H1 (cell line): ENCODE measurements around the gene ARMC5. TPM values are rescaled to one million over a fixed set of nuclear protein-coding genes. Genes with fewer than 3 reads are reported as not detected.

ENCODE experiments used
- CTCF ChIA-PET: fragments of 300-600 bp; sonication (Branson Sonifier 250); formaldehyde crosslinking; loops from one replicate; lab custom pipeline; 2021; ENCODE audit not compliant: partially characterized antibody; lab: Charles Lee
- POLR2A ChIA-PET: fragments of 300-600 bp; sonication (Branson Sonifier 250); formaldehyde crosslinking; loops from one replicate; lab custom pipeline; 2021; ENCODE audit warnings: inconsistent platforms; ENCODE audit not compliant: partially characterized antibody; lab: Charles Lee
- DNase-seq, 2 experiments: peaks; one replicate each; pipeline versions ENCODE4 v3.0.0 to v3.0.0-alpha.2; 2010 to 2022; ENCODE audit warnings: low spot score in 2 of 2, low read depth in 1 of 2, mixed read lengths in 1 of 2
- FAIRE-seq: peaks from 2 replicates; lab custom pipeline; 2011; peaks lifted over from hg19 to GRCh38; lab: Jason Lieb, UNC
- H2AFZ ChIP-seq: 2 replicates; pipeline ENCODE4 v1.8.1; 2012; ENCODE audit warnings: low read length, inconsistent platforms
- H2AK5ac ChIP-seq: 2 replicates; pipeline ENCODE4 v1.6.1; 2013; ENCODE audit warnings: low read depth, low read length
- H2BK120ac ChIP-seq: replicated peaks from 2 replicates; pipeline ENCODE3; 2013; ENCODE audit warnings: low read depth, low read length, inconsistent platforms
- H2BK12ac ChIP-seq: 2 replicates; pipeline ENCODE4 v1.6.1; 2013; ENCODE audit warnings: low read depth, low read length
- H2BK15ac ChIP-seq: 2 replicates; pipeline ENCODE4 v1.6.1; 2013; ENCODE audit warnings: low read length
- H2BK20ac ChIP-seq: 2 replicates; pipeline ENCODE4 v1.6.1; 2013; ENCODE audit warnings: low read length
- H2BK5ac ChIP-seq: 2 replicates; pipeline ENCODE4 v1.6.1; 2013; ENCODE audit warnings: low read depth, low read length
- H3K14ac ChIP-seq: 2 replicates; pipeline ENCODE4 v1.6.1; 2013; ENCODE audit warnings: inconsistent platforms; ENCODE audit not compliant: insufficient read length
- H3K18ac ChIP-seq: 2 replicates; pipeline ENCODE4 v1.6.1; 2013; ENCODE audit warnings: low read length; ENCODE audit errors: extremely low read depth
- H3K23ac ChIP-seq: 2 replicates; pipeline ENCODE4 v1.6.1; 2013; ENCODE audit warnings: inconsistent platforms; ENCODE audit not compliant: insufficient read length
- H3K23me2 ChIP-seq: 2 replicates; pipeline ENCODE4 v1.6.1; 2013; ENCODE audit warnings: low read depth, low read length
- H3K27ac ChIP-seq: 2 replicates; pipeline ENCODE4 v1.6.1; 2011; ENCODE audit warnings: low read depth, low read length, inconsistent platforms
- H3K27me3 ChIP-seq, 4 experiments: replicated peaks in 1 of 4; 1 replicate in 1 of 4; 2 replicates in 3 of 4; pipeline versions ENCODE4 v1.6.1 to v1.8.1; 2011 to 2013; ENCODE audit warnings: low read length in 3 of 4, mild to moderate bottlenecking in 3 of 4, inconsistent platforms in 2 of 4, mixed read lengths in 2 of 4, moderate library complexity in 1 of 4; ENCODE audit not compliant: control insufficient read depth in 3 of 4, insufficient read depth in 3 of 4; ENCODE audit errors: extremely low read depth in 1 of 4
- H3K36me3 ChIP-seq, 4 experiments: 2 replicates each; pipeline versions ENCODE4 v1.6.1 to v1.8.1; 2011 to 2013; ENCODE audit warnings: mild to moderate bottlenecking in 4 of 4, low read length in 3 of 4, moderate library complexity in 2 of 4, control low read depth in 1 of 4, inconsistent platforms in 1 of 4; ENCODE audit not compliant: insufficient read depth in 4 of 4, control insufficient read depth in 2 of 4
- H3K4ac ChIP-seq: replicated peaks from 2 replicates; pipeline ENCODE3; 2013; ENCODE audit warnings: low read length, low read depth, mixed read lengths, inconsistent platforms; ENCODE audit not compliant: insufficient read length
- H3K4me1 ChIP-seq, 4 experiments: replicated peaks in 1 of 4; 1 replicate in 1 of 4; 2 replicates in 3 of 4; pipeline versions ENCODE4 v1.6.1 to v1.8.1; 2011 to 2013; ENCODE audit warnings: low read length in 3 of 4, inconsistent platforms in 2 of 4, mixed read lengths in 1 of 4; ENCODE audit not compliant: insufficient read depth in 4 of 4, control insufficient read depth in 3 of 4
- H3K4me2 ChIP-seq, 2 experiments: 2 replicates each; pipeline versions ENCODE4 v1.6.1 to v1.8.1; 2011 to 2013; ENCODE audit warnings: low read depth in 2 of 2, low read length in 2 of 2, control low read depth in 1 of 2, inconsistent platforms in 1 of 2, mild to moderate bottlenecking in 1 of 2; ENCODE audit not compliant: insufficient read depth in 1 of 2
- H3K4me3 ChIP-seq, 4 experiments: fragments of 200-600, 300-600 bp in 1 of 4; sonication (generic), shearing (Covaris generic), sonication (Bioruptor Twin) in 1 of 4; 2 replicates each; pipeline versions ENCODE4 v1.5.1 to v1.8.1; 2011 to 2016; ENCODE audit warnings: low read length in 4 of 4, low read depth in 3 of 4, control low read depth in 2 of 4, inconsistent platforms in 2 of 4, mild to moderate bottlenecking in 2 of 4, mixed read lengths in 1 of 4, moderate library complexity in 1 of 4; ENCODE audit not compliant: insufficient read depth in 2 of 4; ENCODE audit errors: extremely low read depth in 1 of 4
- H3K56ac ChIP-seq: replicated peaks from 2 replicates; pipeline ENCODE3; 2013; ENCODE audit warnings: low read depth, mild to moderate bottlenecking, mixed read lengths, low read length, inconsistent platforms; ENCODE audit not compliant: insufficient read length
- H3K79me1 ChIP-seq: 2 replicates; pipeline ENCODE4 v1.6.1; 2013; ENCODE audit warnings: low read depth, low read length, control low read depth
- H3K79me2 ChIP-seq, 2 experiments: 2 replicates each; pipeline versions ENCODE4 v1.6.1 to v1.8.1; 2012 to 2013; ENCODE audit warnings: low read length in 2 of 2, mild to moderate bottlenecking in 2 of 2, inconsistent platforms in 1 of 2; ENCODE audit not compliant: insufficient read depth in 2 of 2, control insufficient read depth in 1 of 2
- H3K9ac ChIP-seq, 4 experiments: replicated peaks in 1 of 4; 1 replicate in 1 of 4; 2 replicates in 3 of 4; pipeline versions ENCODE4 v1.6.1 to v1.8.1; 2011 to 2013; ENCODE audit warnings: low read depth in 3 of 4, low read length in 3 of 4, control low read depth in 2 of 4, mild to moderate bottlenecking in 2 of 4, moderate library complexity in 2 of 4, inconsistent platforms in 1 of 4; ENCODE audit errors: extremely low read depth in 1 of 4
- H3K9me3 ChIP-seq, 2 experiments: 2 replicates each; pipeline versions ENCODE4 v1.6.1 to v1.8.1; 2012 to 2013; ENCODE audit warnings: mild to moderate bottlenecking in 2 of 2, moderate library complexity in 2 of 2, control low read depth in 1 of 2, inconsistent platforms in 1 of 2, low read depth in 1 of 2, low read length in 1 of 2, mixed read lengths in 1 of 2; ENCODE audit not compliant: insufficient read depth in 2 of 2
- H4K20me1 ChIP-seq, 2 experiments: replicated peaks in 1 of 2; 2 replicates each; pipeline versions ENCODE3 to v1.8.1; 2011 to 2013; ENCODE audit warnings: inconsistent platforms in 2 of 2, low read length in 2 of 2, mild to moderate bottlenecking in 1 of 2; ENCODE audit not compliant: insufficient read depth in 2 of 2, control insufficient read depth in 1 of 2
- H4K5ac ChIP-seq: 2 replicates; pipeline ENCODE4 v1.6.1; 2013; ENCODE audit warnings: low read length, low read depth, mixed read lengths, inconsistent platforms; ENCODE audit not compliant: insufficient read length
- H4K8ac ChIP-seq: 2 replicates; pipeline ENCODE4 v1.8.0; 2013; ENCODE audit warnings: mild to moderate bottlenecking, moderate library complexity, low read length, inconsistent platforms; ENCODE audit not compliant: insufficient read depth; ENCODE audit errors: extremely low read depth
- H4K91ac ChIP-seq: replicated peaks from 2 replicates; pipeline ENCODE3; 2013; ENCODE audit warnings: low read length, mixed read lengths, inconsistent platforms; ENCODE audit not compliant: insufficient read length
- CHD1 ChIP-seq: IDR thresholded peaks from 2 replicates; pipeline ENCODE4 v1.6.1; 2012; ENCODE audit warnings: low read depth, low read length, improper control_type of control experiment
- EGR1 ChIP-seq: IDR thresholded peaks from 2 replicates; pipeline ENCODE4 v1.6.1; 2011; ENCODE audit warnings: low read depth, low read length, borderline replicate concordance
- GABPA ChIP-seq: IDR thresholded peaks from 2 replicates; pipeline ENCODE4 v1.6.1; 2011; ENCODE audit warnings: mild to moderate bottlenecking, low read length, moderate library complexity, borderline replicate concordance; ENCODE audit not compliant: insufficient read depth
- GTF2F1 ChIP-seq: IDR thresholded peaks from 2 replicates; pipeline ENCODE4 v1.6.1; 2012; ENCODE audit warnings: low read depth, low read length, improper control_type of control experiment, borderline replicate concordance
- NANOG ChIP-seq: IDR thresholded peaks from 2 replicates; pipeline ENCODE4 v1.6.1; 2011; ENCODE audit warnings: low read length, low read depth, mild to moderate bottlenecking, inconsistent platforms; ENCODE audit not compliant: insufficient read depth, poor library complexity, severe bottlenecking
- NRF1 ChIP-seq: IDR thresholded peaks from 2 replicates; pipeline ENCODE4 v1.6.1; 2011; ENCODE audit warnings: mild to moderate bottlenecking, low read depth, low read length, improper control_type of control experiment
- RXRA ChIP-seq: IDR thresholded peaks from 2 replicates; pipeline ENCODE4 v1.6.1; 2011; ENCODE audit warnings: low read depth, mild to moderate bottlenecking, low read length, moderate library complexity; ENCODE audit not compliant: insufficient read depth
- SIRT6 ChIP-seq: IDR thresholded peaks from one replicate; pipeline ENCODE4 v1.7.1; 2012; ENCODE audit warnings: low read length, inconsistent platforms
- ZNF274 ChIP-seq: IDR thresholded peaks from 2 replicates; pipeline ENCODE4 v1.7.0; 2012; ENCODE audit warnings: low read length, borderline replicate concordance; ENCODE audit errors: extremely low read depth
- WGBS, 2 experiments: shearing (Covaris generic) in 1 of 2; methylation state at CpG; one replicate each; pipeline versions ENCODE4 v1.1.6 to v1.1.7; 2013 to 2015; ENCODE audit warnings: low lambda C conversion rate in 2 of 2, mixed read lengths in 2 of 2, inconsistent platforms in 1 of 2, low coverage in 1 of 2, missing lambda C conversion rate in 1 of 2; ENCODE audit not compliant: insufficient replicate concordance in 2 of 2, insufficient coverage in 1 of 2, insufficient read length in 1 of 2; ENCODE audit errors: extremely low coverage in 1 of 2, missing lambda C conversion rate in 1 of 2; 5-methylcytosine and 5-hydroxymethylcytosine counted together
- polyA plus RNA-seq, 7 experiments: library from polyadenylated mRNA; depleted of rRNA in 3 of 7; stranded (reverse) in 5 of 7; unstranded in 2 of 7; fragments of >200 nt in 5 of 7; fragments of 200-250 nt in 2 of 7; gene quantifications; 1 replicate in 5 of 7; 2 replicates in 1 of 7; 4 replicates in 1 of 7; pipeline versions ENCODE4 v1.2.1 to v1.2.3, GENCODE V29; 2011 to 2013; ENCODE audit warnings: missing spikeins in 2 of 7, mixed read lengths in 2 of 7
- total RNA-seq: library from RNA; stranded (reverse); fragmentation: NEBNext Ultra II Directional; extraction: Animal tissue kit (Norgen Biotek cat#: 25700); gene quantifications from 2 replicates; pipeline ENCODE4 v1.2.1, GENCODE V29; 2021

Gene ARMC5
- total and polyA plus RNA-seq, 2 of the 8 experiments (the other 6 are each of a cell fraction or from before 2014, with no cell fraction given), result 7.8 to 8.7 TPM

DNA sequence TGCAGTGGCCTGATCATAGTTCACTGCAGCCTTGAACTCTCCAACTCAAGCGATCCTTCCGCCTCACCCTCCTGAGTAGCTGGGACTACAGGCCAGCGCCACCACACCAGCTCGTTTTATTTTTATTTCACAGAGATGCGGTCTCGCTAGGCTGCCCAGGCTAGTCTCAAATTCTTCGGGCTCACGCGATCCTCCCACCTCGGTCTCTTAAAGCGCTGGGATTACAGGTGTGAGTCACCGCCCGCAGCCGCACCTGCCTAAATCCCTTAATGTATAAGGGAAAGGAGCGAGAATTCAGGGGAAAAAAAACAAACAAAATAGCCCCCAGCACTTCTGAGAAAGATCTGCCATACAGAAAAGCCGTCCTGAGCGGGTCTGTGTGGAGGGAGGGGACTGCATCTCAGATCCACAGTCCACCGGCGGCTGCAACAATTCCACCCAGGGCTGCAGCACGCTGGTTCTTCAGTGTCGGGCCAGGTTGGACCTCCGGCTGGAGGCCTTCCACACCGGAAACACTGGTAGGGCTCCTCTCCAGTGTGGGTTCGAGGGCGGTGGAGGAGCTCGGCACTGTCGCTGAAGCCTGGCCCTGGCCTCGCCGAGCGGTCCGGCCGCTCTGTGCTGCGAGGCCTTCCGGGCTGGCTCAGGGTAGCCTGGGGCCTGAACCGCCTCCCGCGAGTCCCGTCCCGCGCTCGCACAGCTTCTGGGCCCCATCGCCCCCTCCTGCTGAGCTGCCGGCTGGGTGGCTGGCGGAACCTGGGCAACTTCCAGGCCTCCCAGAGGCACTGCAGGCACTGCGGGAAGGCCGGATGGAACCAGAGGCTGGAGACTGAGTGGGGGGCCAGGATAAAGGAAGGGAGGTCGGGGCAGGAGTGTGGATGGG is 23.7 kb upstream of the ARMC5 start:
- Histone ChIP-seq H3K9me3 (no peaks in the 10 kb centered on the region), H3K4ac (no peak overlapping the region), H2BK120ac (no peak overlapping the region), H3K14ac (no peak overlapping the region), H2BK12ac (no peak overlapping the region), H2BK5ac (no peak overlapping the region), H3K23me2 (no peaks in the 10 kb centered on the region), H2AFZ (no peak overlapping the region), H4K8ac (no peak overlapping the region; the same call in 1 of the 2 replicates), H3K79me2 (no peaks in the 10 kb centered on the region), H2BK15ac (no peak overlapping the region), H4K91ac (no peak overlapping the region), H3K56ac (no peak overlapping the region), H4K20me1 (no peaks in the 10 kb centered on the region), H3K27ac (no peak overlapping the region), H3K4me2 (no peak overlapping the region), H2BK20ac (no peak overlapping the region), H3K9ac (no peak overlapping the region), H3K4me1 (no peaks in the 10 kb centered on the region; a peak in 1 of 7 replicates), H3K23ac (no peak overlapping the region), H3K27me3 (no peaks in the 10 kb centered on the region), H2AK5ac (no peak overlapping the region), H3K36me3 (no peaks in the 10 kb centered on the region), H4K5ac (no peak overlapping the region), H3K4me3 (no peak overlapping the region), H3K79me1 (no peaks in the 10 kb centered on the region), H3K18ac (no peak overlapping the region)
- FAIRE-seq (no peak), DNase-seq (no peak)
- ChIA-PET CTCF (interaction anchor here (0.8 to 1.6 kb wide), 5 partner anchors 8 to 394 kb away, joined by 3 to 6 read pairs (median 4); partner anchors contain the start of gene PYDC1), POLR2A (interaction anchor here (1.1 kb wide), 2 partner anchors 235 to 255 kb away, joined by 3 to 6 read pairs; partner anchors contain the start of gene FUS)
- TF ChIP-seq CHD1 (no peak), GTF2F1 (no peak), EGR1 (no peak), NRF1 (no peak), RXRA (no peak), ZNF274 (no peak), NANOG (no peak), SIRT6 (no peak), GABPA (no peak)
- 92% methylated on average over 38 of the region's 47 CpGs; no CpG with 5 or more reads in 1 of the 2 experiments for WGBS, 2 experiments
